NCI-H2029 (cell line): ENCODE measurements around the gene PRIMA1.
A peak's percentile ranks its signal among the peaks of the same experiment; 100 is the strongest.
"Not testable (repeated sequence)": the region's sequence is repeated elsewhere in the genome, so short reads cannot be mapped to it uniquely, and the experiment has no call there.

ENCODE experiments used
- DNase-seq: peaks from one replicate; lab custom pipeline; 2025; lab: John Stamatoyannopoulos, UW

Gene PRIMA1

GRCh38 chr14:93788293-93788542 lies at the start of gene PRIMA1:
PRIMA1 (minus strand) TSS chr14:93788485; CDS start chr14:93787718, 767 bp downstream.
- DNase-seq, result no peak

- DNase-seq, result no peak
Measured at GRCh38 chr14:93834699-93835371, 46.5 kb upstream of the PRIMA1 start.

GRCh38 chr14:93832665-93833064 lies 44.4 kb upstream of the PRIMA1 start:
- peak; percentile 37 for DNase-seq

GRCh38 chr14:93832081-93832480 lies 43.8 kb upstream of the PRIMA1 start:
- DNase-seq, result peak; percentile 29

- DNase-seq, result no peak
Measured at GRCh38 chr14:93830753-93831461, 42.6 kb upstream of the PRIMA1 start.

GRCh38 chr14:93829839-93830481 lies 41.7 kb upstream of the PRIMA1 start:
- DNase-seq, result no peak

GRCh38 chr14:93825235-93825553 lies 36.9 kb upstream of the PRIMA1 start:
- no peak for DNase-seq

GRCh38 chr14:93824518-93825234 lies 36.4 kb upstream of the PRIMA1 start:
- no peak for DNase-seq

GRCh38 chr14:93824076-93824475 lies 35.8 kb upstream of the PRIMA1 start:
- no peak for DNase-seq

GRCh38 chr14:93821051-93821450 lies 32.8 kb upstream of the PRIMA1 start:
- DNase-seq, result no peak

GRCh38 chr14:93818857-93819256 lies 30.6 kb upstream of the PRIMA1 start:
- DNase-seq, result no peak

- DNase-seq, result no peak
Measured at GRCh38 chr14:93811676-93812075, 23.4 kb upstream of the PRIMA1 start.

GRCh38 chr14:93811020-93811419 lies 22.7 kb upstream of the PRIMA1 start:
- no peak for DNase-seq

GRCh38 chr14:93809491-93810420 lies 21.5 kb upstream of the PRIMA1 start:
- not testable (repeated sequence) for DNase-seq

- DNase-seq, result no peak
Measured at GRCh38 chr14:93804654-93805053, 16.4 kb upstream of the PRIMA1 start.

- no peak for DNase-seq
Measured at GRCh38 chr14:93803408-93804318, 15.4 kb upstream of the PRIMA1 start.

GRCh38 chr14:93799989-93800921 lies 12.0 kb upstream of the PRIMA1 start:
- no peak for DNase-seq

GRCh38 chr14:93799617-93799988 lies 11.3 kb upstream of the PRIMA1 start:
- DNase-seq, result no peak

GRCh38 chr14:93797536-93797935 lies 9.3 kb upstream of the PRIMA1 start:
- DNase-seq, result no peak

- DNase-seq, result no peak
Measured at GRCh38 chr14:93797071-93797470, 8.8 kb upstream of the PRIMA1 start.
